Smooth muscle cell (in vitro differentiated cells): ENCODE results near the gene YPEL3. TPM values are rescaled to one million over a fixed set of nuclear protein-coding genes. Genes with fewer than 3 reads are reported as not detected.

Experiments used
- DNase-seq: peaks from one replicate; lab custom pipeline; 2025; ENCODE audit not compliant: unreplicated experiment; lab: John Stamatoyannopoulos, UW
- H2AFZ ChIP-seq: fragments of 200-600 bp; sonication (generic); 2 replicates; pipeline ENCODE4 v1.6.0; 2016; ENCODE audit warnings: antibody characterized with exemption, low read depth, mild to moderate bottlenecking
- H3F3A ChIP-seq: fragments of 200-600 bp; sonication (generic); 2 replicates; pipeline ENCODE4 v1.6.0; 2017; ENCODE audit warnings: antibody characterized with exemption, low read depth
- H3K27ac ChIP-seq: fragments of 200-600 bp; sonication (generic); 2 replicates; pipeline ENCODE4 v1.5.1; 2016; ENCODE audit warnings: low read depth, mild to moderate bottlenecking
- H3K27me3 ChIP-seq: fragments of 200-600 bp; sonication (generic); 2 replicates; pipeline ENCODE4 v1.6.1; 2016; ENCODE audit warnings: low read depth, mild to moderate bottlenecking
- H3K36me3 ChIP-seq: fragments of 200-600 bp; sonication (generic); 2 replicates; pipeline ENCODE4 v1.5.1; 2016; ENCODE audit warnings: low read depth
- H3K4me1 ChIP-seq: fragments of 200-600 bp; sonication (generic); 2 replicates; pipeline ENCODE4 v1.5.1; 2016; ENCODE audit warnings: low read depth
- H3K4me2 ChIP-seq: fragments of 200-600 bp; sonication (generic); 2 replicates; pipeline ENCODE4 v1.6.0; 2016; ENCODE audit warnings: mild to moderate bottlenecking
- H3K4me3 ChIP-seq: fragments of 200-600 bp; sonication (generic); 2 replicates; pipeline ENCODE4 v1.5.1; 2016; ENCODE audit warnings: mild to moderate bottlenecking
- H3K79me2 ChIP-seq: fragments of 200-600 bp; sonication (generic); 2 replicates; pipeline ENCODE4 v1.6.0; 2016; ENCODE audit warnings: low read depth, mild to moderate bottlenecking
- H3K9ac ChIP-seq: fragments of 200-600 bp; sonication (generic); 2 replicates; pipeline ENCODE4 v1.6.0; 2016; ENCODE audit warnings: low read depth
- H3K9me3 ChIP-seq: fragments of 200-600 bp; sonication (generic); replicated peaks from 2 replicates; pipeline ENCODE4 v1.5.1; 2016; ENCODE audit warnings: low read depth
- H4K20me1 ChIP-seq: fragments of 200-600 bp; sonication (generic); 2 replicates; pipeline ENCODE4 v1.6.0; 2016; ENCODE audit warnings: low read depth
- WGBS: methylation state at CpG from one replicate; pipeline ENCODE4 v1.1.7; 2016; ENCODE audit warnings: low lambda C conversion rate; 5-methylcytosine and 5-hydroxymethylcytosine counted together
- polyA plus RNA-seq: library from polyadenylated mRNA; unstranded; fragments of >200 nt; fragmentation: Nextera tagmentation; extraction: Ambion mirVana; gene quantifications from 2 replicates; pipeline ENCODE4 v1.2.1, GENCODE V29; 2016
- total RNA-seq: library from RNA; depleted of rRNA; stranded (reverse); fragments of >200 nt; gene quantifications from 2 replicates; pipeline ENCODE4 v1.2.3, GENCODE V29; 2014
- TF ChIP-seq, protein P1 (sequence below): fragments of 200-600 bp; sonication (generic); IDR thresholded peaks from 2 replicates; pipeline ENCODE4 v1.5.1; 2017; ENCODE audit warnings: borderline replicate concordance, mild to moderate bottlenecking, antibody characterized with exemption; ENCODE audit not compliant: insufficient read depth, poor library complexity, severe bottlenecking

Gene YPEL3
- total and polyA plus RNA-seq, 2 experiments from 2014 or later, result 37.5 to 65.9 TPM

DNA sequence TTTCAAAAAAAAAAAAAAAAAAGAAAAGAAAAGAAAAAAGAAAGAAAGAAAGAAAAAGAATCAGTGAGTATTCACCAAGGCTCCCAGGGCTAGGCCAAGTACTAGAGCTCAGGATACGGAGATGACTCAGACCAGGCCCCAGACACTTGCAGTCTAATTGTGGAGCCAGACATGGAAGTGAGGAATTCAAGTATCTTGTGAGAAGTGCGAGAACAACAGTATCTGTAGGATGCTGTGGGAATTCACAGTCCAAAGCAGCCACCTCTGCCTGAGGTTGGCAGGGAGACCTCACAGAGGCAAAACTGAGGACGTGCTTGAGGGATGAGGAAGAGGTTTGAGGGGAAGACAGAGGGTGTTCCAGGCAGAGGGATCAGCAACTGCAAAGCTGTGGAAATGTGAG is 44.5 kb downstream of the YPEL3 start:
- WGBS, result 9% methylated on average over 3 of the region's 3 CpGs
- Histone ChIP-seq H3K27me3 (no peaks in the 10 kb centered on the region), H3K9ac (peak overlapping the region; percentile 10), H3K27ac (peak overlapping the region; percentile 67), H3K4me2 (peak overlapping the region; percentile 11), H3K4me1 (peaks cover 8% of the 10 kb centered on the region), H3K4me3 (no peak overlapping the region), H3K9me3 (no peaks in the 10 kb centered on the region), H3K79me2 (no peaks in the 10 kb centered on the region), H2AFZ (no peak overlapping the region), H3K36me3 (no peaks in the 10 kb centered on the region), H4K20me1 (no peaks in the 10 kb centered on the region), H3F3A (peaks cover 13% of the 10 kb centered on the region)
- TF ChIP-seq, protein P1, sequence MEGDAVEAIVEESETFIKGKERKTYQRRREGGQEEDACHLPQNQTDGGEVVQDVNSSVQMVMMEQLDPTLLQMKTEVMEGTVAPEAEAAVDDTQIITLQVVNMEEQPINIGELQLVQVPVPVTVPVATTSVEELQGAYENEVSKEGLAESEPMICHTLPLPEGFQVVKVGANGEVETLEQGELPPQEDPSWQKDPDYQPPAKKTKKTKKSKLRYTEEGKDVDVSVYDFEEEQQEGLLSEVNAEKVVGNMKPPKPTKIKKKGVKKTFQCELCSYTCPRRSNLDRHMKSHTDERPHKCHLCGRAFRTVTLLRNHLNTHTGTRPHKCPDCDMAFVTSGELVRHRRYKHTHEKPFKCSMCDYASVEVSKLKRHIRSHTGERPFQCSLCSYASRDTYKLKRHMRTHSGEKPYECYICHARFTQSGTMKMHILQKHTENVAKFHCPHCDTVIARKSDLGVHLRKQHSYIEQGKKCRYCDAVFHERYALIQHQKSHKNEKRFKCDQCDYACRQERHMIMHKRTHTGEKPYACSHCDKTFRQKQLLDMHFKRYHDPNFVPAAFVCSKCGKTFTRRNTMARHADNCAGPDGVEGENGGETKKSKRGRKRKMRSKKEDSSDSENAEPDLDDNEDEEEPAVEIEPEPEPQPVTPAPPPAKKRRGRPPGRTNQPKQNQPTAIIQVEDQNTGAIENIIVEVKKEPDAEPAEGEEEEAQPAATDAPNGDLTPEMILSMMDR, result no peak
- no peak for DNase-seq

- 98% methylated on average over 8 of the region's 8 CpGs for WGBS
These were observed 46.1 kb downstream of the YPEL3 start for GRCh38 chr16:30049871-30050270.

DNA sequence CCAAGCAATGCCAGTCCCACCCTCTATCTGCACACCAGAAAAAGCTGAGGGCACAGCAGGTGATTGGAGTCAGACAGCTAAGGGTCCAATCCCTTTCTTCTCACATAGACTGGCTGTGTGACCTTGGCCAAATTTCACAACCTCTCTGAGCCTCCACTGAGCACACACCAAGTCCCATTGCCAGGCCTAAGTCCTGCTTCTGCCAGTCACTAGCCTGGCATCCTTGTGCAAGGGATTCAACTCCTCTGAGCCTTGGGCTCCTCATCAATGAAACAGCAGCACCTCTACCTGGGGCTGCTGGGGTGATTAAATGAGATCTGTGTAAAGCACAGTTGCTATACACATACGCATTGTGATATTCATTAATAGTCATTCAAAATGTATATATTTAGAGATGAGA is 49.4 kb downstream of the YPEL3 start:
- Histone ChIP-seq H3K79me2 (no peaks in the 10 kb centered on the region), H3K9me3 (no peaks in the 10 kb centered on the region), H3K9ac (no peak overlapping the region), H3K27ac (no peak overlapping the region), H3K4me3 (no peak overlapping the region), H4K20me1 (no peaks in the 10 kb centered on the region), H3K4me2 (no peak overlapping the region), H2AFZ (no peak overlapping the region), H3F3A (peaks cover 4% of the 10 kb centered on the region), H3K36me3 (no peaks in the 10 kb centered on the region), H3K4me1 (no peaks in the 10 kb centered on the region), H3K27me3 (no peaks in the 10 kb centered on the region)
- DNase-seq, result no peak
- TF ChIP-seq, protein P1, result no peak
- 91% methylated on average over 1 of the region's 1 CpG for WGBS

More at GRCh38 chr16:30049871-30050270, 46.1 kb downstream of the YPEL3 start:
- no peak overlapping the region for H3K9ac ChIP-seq
- no peaks in the 10 kb centered on the region for H3K79me2 ChIP-seq
- peaks cover 8% of the 10 kb centered on the region for H3K4me1 ChIP-seq
- no peak overlapping the region for H3K27ac ChIP-seq
- no peaks in the 10 kb centered on the region for H4K20me1 ChIP-seq
- H3F3A ChIP-seq, result peaks cover 13% of the 10 kb centered on the region
- no peaks in the 10 kb centered on the region for H3K9me3 ChIP-seq
- TF ChIP-seq, protein P1, result no peak
- no peaks in the 10 kb centered on the region for H3K36me3 ChIP-seq
- H3K4me2 ChIP-seq, result no peak overlapping the region
- no peak for DNase-seq
- no peak overlapping the region for H3K4me3 ChIP-seq
- no peaks in the 10 kb centered on the region for H3K27me3 ChIP-seq
- no peak overlapping the region for H2AFZ ChIP-seq

DNA sequence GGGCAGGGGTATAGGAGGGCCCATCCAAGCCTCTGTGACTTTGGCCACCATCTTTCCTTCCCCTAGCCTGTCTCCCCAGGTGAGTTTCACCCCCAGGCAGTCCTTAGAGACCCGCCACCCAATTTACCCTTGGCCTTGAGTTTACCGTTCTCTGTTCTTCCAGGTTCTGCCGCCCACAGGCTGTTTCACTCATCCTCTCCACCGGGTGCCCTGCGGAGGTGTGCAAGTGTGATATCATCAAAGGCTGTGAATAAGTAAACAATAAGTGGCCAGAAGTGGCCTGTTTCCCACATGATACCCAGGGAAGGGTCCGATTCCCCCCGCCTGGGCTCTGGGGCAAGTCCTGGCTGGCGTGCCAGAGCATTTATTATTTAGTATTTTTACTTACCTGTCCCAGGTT is 49.8 kb downstream of the YPEL3 start:
- no peaks in the 10 kb centered on the region for H3K9me3 ChIP-seq
- no peak overlapping the region for H3K27ac ChIP-seq
- TF ChIP-seq, protein P1, result no peak
- no peak for DNase-seq
- H3K4me3 ChIP-seq, result no peak overlapping the region
- no peak overlapping the region for H3K4me2 ChIP-seq
- H2AFZ ChIP-seq, result no peak overlapping the region
- no peaks in the 10 kb centered on the region for H4K20me1 ChIP-seq
- no peaks in the 10 kb centered on the region for H3K27me3 ChIP-seq
- peaks cover 3% of the 10 kb centered on the region for H3F3A ChIP-seq
- no peaks in the 10 kb centered on the region for H3K79me2 ChIP-seq
- WGBS, result 81% methylated on average over 8 of the region's 8 CpGs
- no peak overlapping the region for H3K9ac ChIP-seq
- H3K36me3 ChIP-seq, result no peaks in the 10 kb centered on the region
- H3K4me1 ChIP-seq, result no peaks in the 10 kb centered on the region

Other genes starting within 250 kb of the YPEL3 start
- gene CDIPT, start 233.0 kb downstream of the YPEL3 start, total RNA-seq, result 61.4 and 63.2 TPM in 2 replicates
- gene CDIPT, start 233.0 kb downstream of the YPEL3 start, polyA plus RNA-seq, result 90.7 and 118 TPM in 2 replicates
- 23.8 and 178 TPM in 2 replicates for gene SEZ6L2, start 196.7 kb downstream of the YPEL3 start, total RNA-seq
- 37.5 and 46.1 TPM in 2 replicates for gene SEZ6L2, start 196.7 kb downstream of the YPEL3 start, polyA plus RNA-seq
- 4.1 and 7.1 TPM in 2 replicates for gene ASPHD1, start 195.7 kb downstream of the YPEL3 start, total RNA-seq
- 26.1 and 28.8 TPM in 2 replicates for gene ASPHD1, start 195.7 kb downstream of the YPEL3 start, polyA plus RNA-seq
- gene KCTD13, start 170.0 kb downstream of the YPEL3 start, total RNA-seq, result 8.0 and 16.3 TPM in 2 replicates
- gene KCTD13, start 170.0 kb downstream of the YPEL3 start, polyA plus RNA-seq, result 23.6 and 30.5 TPM in 2 replicates
- 99.2 and 107 TPM in 2 replicates for gene TMEM219, start 134.1 kb downstream of the YPEL3 start, total RNA-seq
- gene TMEM219, start 134.1 kb downstream of the YPEL3 start, polyA plus RNA-seq, result 176 and 186 TPM in 2 replicates
- 26.2 and 26.8 TPM in 2 replicates for gene TAOK2, start 122.3 kb downstream of the YPEL3 start, total RNA-seq
- gene TAOK2, start 122.3 kb downstream of the YPEL3 start, polyA plus RNA-seq, result 26.0 TPM in 2 replicates
- gene HIRIP3, start 100.6 kb downstream of the YPEL3 start, total RNA-seq, result 11.3 and 17.0 TPM in 2 replicates
- gene HIRIP3, start 100.6 kb downstream of the YPEL3 start, polyA plus RNA-seq, result 13.2 and 13.9 TPM in 2 replicates
- gene INO80E, start 100.0 kb downstream of the YPEL3 start, total RNA-seq, result 92.2 and 181 TPM in 2 replicates
- gene INO80E, start 100.0 kb downstream of the YPEL3 start, polyA plus RNA-seq, result 17.7 and 19.3 TPM in 2 replicates
- gene DOC2A, start 85.2 kb downstream of the YPEL3 start, total RNA-seq, result 0.09 TPM in 1 of 2 replicates, not detected in the other
- not detected in 2 replicates for gene DOC2A, start 85.2 kb downstream of the YPEL3 start, polyA plus RNA-seq
- gene C16orf92, start 73.0 kb downstream of the YPEL3 start, total RNA-seq, result not detected in 2 replicates
- gene C16orf92, start 73.0 kb downstream of the YPEL3 start, polyA plus RNA-seq, result not detected in 2 replicates
- 0.45 TPM in 1 of 2 replicates, not detected in the other for gene TLCD3B, start 64.9 kb downstream of the YPEL3 start, total RNA-seq
- 0.48 and 1.3 TPM in 2 replicates for gene TLCD3B, start 64.9 kb downstream of the YPEL3 start, polyA plus RNA-seq
- gene ALDOA, start 30.5 kb downstream of the YPEL3 start, total RNA-seq, result 1,112 and 1,146 TPM in 2 replicates
- 2,844 and 2,856 TPM in 2 replicates for gene ALDOA, start 30.5 kb downstream of the YPEL3 start, polyA plus RNA-seq
- 90.2 and 111 TPM in 2 replicates for gene PPP4C, start 20.2 kb downstream of the YPEL3 start, total RNA-seq
- 208 and 224 TPM in 2 replicates for gene PPP4C, start 20.2 kb downstream of the YPEL3 start, polyA plus RNA-seq
- gene TBX6, start 4.3 kb downstream of the YPEL3 start, total RNA-seq, result 0.13 and 2.0 TPM in 2 replicates
- gene TBX6, start 4.3 kb downstream of the YPEL3 start, polyA plus RNA-seq, result 0.50 and 1.6 TPM in 2 replicates
- gene GDPD3, start 17.3 kb upstream of the YPEL3 start, total RNA-seq, result 0.85 TPM in 1 of 2 replicates, not detected in the other
- gene GDPD3, start 17.3 kb upstream of the YPEL3 start, polyA plus RNA-seq, result 13.4 and 17.1 TPM in 2 replicates
- gene MAPK3, start 27.0 kb upstream of the YPEL3 start, total RNA-seq, result 34.4 and 60.3 TPM in 2 replicates
- gene MAPK3, start 27.0 kb upstream of the YPEL3 start, polyA plus RNA-seq, result 20.3 and 22.3 TPM in 2 replicates
- gene CORO1A, start 87.4 kb upstream of the YPEL3 start, total RNA-seq, result 4.3 and 5.1 TPM in 2 replicates
- 5.6 and 6.3 TPM in 2 replicates for gene CORO1A, start 87.4 kb upstream of the YPEL3 start, polyA plus RNA-seq
- gene BOLA2B, start 97.5 kb upstream of the YPEL3 start, total RNA-seq, result 229 and 338 TPM in 2 replicates
- 148 and 163 TPM in 2 replicates for gene BOLA2B, start 97.5 kb upstream of the YPEL3 start, polyA plus RNA-seq
- gene SLX1A, start 97.7 kb upstream of the YPEL3 start, total RNA-seq, result 3.7 and 55.1 TPM in 2 replicates
- gene SLX1A, start 97.7 kb upstream of the YPEL3 start, polyA plus RNA-seq, result 90.0 and 95.5 TPM in 2 replicates
- 3.7 and 5.8 TPM in 2 replicates for gene SULT1A3, start 103.0 kb upstream of the YPEL3 start, total RNA-seq
- 8.2 and 16.3 TPM in 2 replicates for gene SULT1A3, start 103.0 kb upstream of the YPEL3 start, polyA plus RNA-seq
- gene NPIPB13, start 152.3 kb upstream of the YPEL3 start, total RNA-seq, result 1.3 and 2.2 TPM in 2 replicates
- 1.8 and 7.0 TPM in 2 replicates for gene NPIPB13, start 152.3 kb upstream of the YPEL3 start, polyA plus RNA-seq